OCI-LY7 (cell line): ENCODE data around the gene DNAJB1. TPM values are rescaled to one million over a fixed set of nuclear protein-coding genes. Genes with fewer than 3 reads are reported as not detected.
A peak's percentile ranks its signal among the peaks of the same experiment; 100 is the strongest.

Experiments
- BruUV-seq: library from RNA; stranded (reverse); fragments of 400-500 nt; replicated peaks from 2 replicates; lab custom pipeline; 2021; lab: Mats Ljungman, UMichigan
- CTCF ChIA-PET: fragments of 300-600 bp; sonication (Branson Sonifier 250); formaldehyde crosslinking; loops from one replicate; lab custom pipeline; 2022; ENCODE audit warnings: antibody characterized with exemption; ENCODE audit not compliant: unreplicated experiment; lab: Charles Lee
- POLR2A ChIA-PET: fragments of 300-600 bp; sonication (Branson Sonifier 250); formaldehyde crosslinking; loops from one replicate; lab custom pipeline; 2022; ENCODE audit warnings: antibody characterized with exemption; lab: Charles Lee
- DNase-seq: peaks from one replicate; pipeline ENCODE4 v3.0.0-alpha.2; 2015; ENCODE audit warnings: low spot score
- H2AFZ ChIP-seq: fragments of 200-600 bp; sonication (generic), shearing (Covaris generic); 2 replicates; pipeline ENCODE4 v1.6.1; 2014; ENCODE audit warnings: mild to moderate bottlenecking, antibody characterized with exemption, low read length, moderate library complexity
- H3K27ac ChIP-seq: fragments of 200-600 bp; sonication (generic); 2 replicates; pipeline ENCODE4 v1.5.1; 2014; ENCODE audit warnings: mixed run types, low read depth, mild to moderate bottlenecking, moderate library complexity, low read length, inconsistent platforms; ENCODE audit not compliant: poor library complexity, severe bottlenecking
- H3K36me3 ChIP-seq: fragments of 200-600 bp; sonication (generic); 2 replicates; pipeline ENCODE4 v1.6.1; 2014; ENCODE audit warnings: mild to moderate bottlenecking, antibody characterized with exemption, low read length, moderate library complexity, mixed read lengths; ENCODE audit not compliant: insufficient read depth
- H3K4me1 ChIP-seq: fragments of 200-600 bp; sonication (generic); 2 replicates; pipeline ENCODE4 v1.5.1; 2014; ENCODE audit warnings: mild to moderate bottlenecking, low read length; ENCODE audit not compliant: insufficient read depth, poor library complexity, severe bottlenecking
- H3K4me2 ChIP-seq: fragments of 200-600 bp; sonication (generic); 2 replicates; pipeline ENCODE4 v1.6.1; 2014; ENCODE audit warnings: mild to moderate bottlenecking, low read length
- H3K4me3 ChIP-seq: fragments of 200-600 bp; sonication (generic); 2 replicates; pipeline ENCODE4 v1.5.1; 2014; ENCODE audit warnings: mild to moderate bottlenecking, low read depth, low read length; ENCODE audit not compliant: poor library complexity, severe bottlenecking
- H3K79me2 ChIP-seq: fragments of 200-600 bp; sonication (generic); 2 replicates; pipeline ENCODE4 v1.6.1; 2016; ENCODE audit warnings: low read depth, mild to moderate bottlenecking, low read length, moderate library complexity, mixed read lengths; ENCODE audit not compliant: insufficient read depth
- H3K9me2 ChIP-seq: fragments of 200-600 bp; sonication (generic); 2 replicates; pipeline ENCODE4 v1.6.1; 2016; ENCODE audit warnings: mild to moderate bottlenecking, low read length, mixed read lengths; ENCODE audit not compliant: insufficient read depth
- H3K9me3 ChIP-seq: fragments of 200-600 bp; sonication (generic); 2 replicates; pipeline ENCODE4 v1.6.1; 2014; ENCODE audit warnings: mild to moderate bottlenecking, mixed run types, low read length, mixed read lengths
- H4K20me1 ChIP-seq: fragments of 200-600 bp; sonication (generic); 2 replicates; pipeline ENCODE4 v1.6.1; 2014; ENCODE audit warnings: mild to moderate bottlenecking, antibody characterized with exemption, low read length, moderate library complexity, mixed read lengths; ENCODE audit not compliant: insufficient read depth
- CTCF ChIP-seq: fragments of 200-600 bp; sonication (generic); conservative IDR thresholded peaks from 2 replicates; pipeline ENCODE4 v1.5.1; 2014; ENCODE audit warnings: mild to moderate bottlenecking, antibody characterized with exemption, low read length, moderate library complexity, mixed read lengths
- EZH2phosphoT487 ChIP-seq: fragments of 200-600 bp; sonication (generic); IDR thresholded peaks from 2 replicates; pipeline ENCODE4 v1.6.1; 2018; ENCODE audit warnings: low read depth, borderline replicate concordance, mild to moderate bottlenecking, mixed run types, antibody characterized with exemption, low read length, moderate library complexity, mixed read lengths
- intact Hi-C: fragments of 100-400 bp; cut with micrococcal nuclease; formaldehyde crosslinking; loops from one replicate; pipeline ENCODE4 v1.10.0; 2022; ENCODE audit not compliant: unreplicated experiment
- total RNA-seq, 2 experiments: library from RNA; depleted of rRNA in 1 of 2; stranded (reverse); fragments of >200 nt in 1 of 2; shearing (Covaris generic) in 1 of 2; gene quantifications; 2 replicates each; pipeline ENCODE4 v1.2.3, GENCODE V29; 2014 to 2022

The DNAJB1 gene
- total RNA-seq, 2 experiments from 2014 or later: 63.7 to 76.7 TPM

GRCh38 chr19:14476673-14477401 lies 41.4 kb downstream of the DNAJB1 start:
- intact Hi-C loops: no loop called here
- H3K4me1 ChIP-seq: no peaks in the 10 kb centered on the region
- H2AFZ ChIP-seq: no peak overlapping the region
- H3K4me2 ChIP-seq: no peak overlapping the region
- no TSS peak for BruUV-seq
- peaks cover 6% of the 10 kb centered on the region; the same call in 1 of the 2 replicates for H3K36me3 ChIP-seq
- ChIA-PET POLR2A (no interaction called here), CTCF (interaction anchor here (0.6 kb wide), 1 partner anchor 9 kb away, joined by 6 read pairs; no protein-coding TSS in a partner anchor)
- no peaks in the 10 kb centered on the region for H3K9me2 ChIP-seq
- H3K4me3 ChIP-seq: no peak overlapping the region
- H3K9me3 ChIP-seq: no peaks in the 10 kb centered on the region
- TF ChIP-seq CTCF: no peak
- TF ChIP-seq EZH2phosphoT487: no peak
- H4K20me1 ChIP-seq: no peaks in the 10 kb centered on the region
- H3K27ac ChIP-seq: no peak overlapping the region
- no peaks in the 10 kb centered on the region for H3K79me2 ChIP-seq
- DNase-seq: peak; percentile 24

DNA sequence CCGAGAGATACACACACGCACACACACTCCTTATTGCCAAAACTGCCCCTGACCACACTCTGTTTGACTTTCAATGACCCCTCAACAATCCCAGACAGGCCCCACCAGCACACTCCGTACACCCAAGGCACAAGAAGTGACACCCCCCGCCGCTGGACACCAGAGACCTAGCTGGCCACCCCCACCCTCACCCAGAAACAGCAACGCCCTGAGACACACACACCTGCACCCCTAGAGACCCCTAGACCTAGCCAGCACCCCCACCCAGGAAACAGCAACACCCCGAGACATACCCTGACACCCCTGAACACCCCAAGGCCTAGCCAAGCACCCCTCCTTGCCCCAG lies 41.9 kb downstream of the DNAJB1 start:
- H3K9me3 ChIP-seq: no peaks in the 10 kb centered on the region
- CTCF ChIA-PET: interaction anchor here (0.6 kb wide), 1 partner anchor 9 kb away, joined by 6 read pairs; no protein-coding TSS in a partner anchor
- no peak overlapping the region for H3K4me3 ChIP-seq
- no peak overlapping the region for H2AFZ ChIP-seq
- BruUV-seq: no TSS peak
- H3K27ac ChIP-seq: no peak overlapping the region
- no peaks in the 10 kb centered on the region for H3K9me2 ChIP-seq
- POLR2A ChIA-PET: no interaction called here
- H3K79me2 ChIP-seq: no peaks in the 10 kb centered on the region
- H3K4me2 ChIP-seq: no peak overlapping the region
- H3K36me3 ChIP-seq: peaks cover 11% of the 10 kb centered on the region; the same call in 1 of the 2 replicates
- TF ChIP-seq EZH2phosphoT487 (no peak), CTCF (no peak)
- DNase-seq: no peak
- H4K20me1 ChIP-seq: no peaks in the 10 kb centered on the region
- intact Hi-C loops: no loop called here
- no peaks in the 10 kb centered on the region for H3K4me1 ChIP-seq
